SK-N-SH (cell line): ENCODE measurements around the gene CEP78. TPM values are rescaled to one million over a fixed set of nuclear protein-coding genes. Genes with fewer than 3 reads are reported as not detected.

ENCODE experiments used
- CTCF ChIA-PET: fragments of 300-600, 350-600 bp; formaldehyde crosslinking; extraction: SDS; loops from one replicate; lab custom pipeline; 2021; lab: Yijun Ruan, JAX
- POLR2A ChIA-PET: fragments of 350-600 bp; sonication (Branson Sonifier 250); formaldehyde crosslinking; extraction: SDS; loops from one replicate; lab custom pipeline; 2020; ENCODE audit warnings: antibody characterized with exemption, inconsistent platforms; lab: Yijun Ruan, JAX
- DNase-seq: peaks from one replicate; pipeline ENCODE4 v3.0.0; 2012
- H2AFZ ChIP-seq: fragments of 200-600 bp; sonication (generic); 2 replicates; pipeline ENCODE4 v1.8.1; 2016; ENCODE audit warnings: antibody characterized with exemption, mild to moderate bottlenecking, low read depth
- H3F3A ChIP-seq: fragments of 200-600 bp; sonication (generic); replicated peaks from 2 replicates; pipeline ENCODE3; 2016; ENCODE audit warnings: antibody characterized with exemption, mild to moderate bottlenecking; ENCODE audit not compliant: insufficient read depth
- H3K27ac ChIP-seq, 2 experiments: fragments of 200-500 bp in 1 of 2; fragments of 200-600 bp in 1 of 2; sonication (Bioruptor generic) in 1 of 2; sonication (generic), shearing (Covaris generic) in 1 of 2; 2 replicates each; pipeline versions ENCODE4 v1.5.1 to v1.6.1; 2014 to 2016; ENCODE audit warnings: low read depth in 2 of 2, inconsistent platforms in 1 of 2, low read length in 1 of 2, mild to moderate bottlenecking in 1 of 2, mixed read lengths in 1 of 2
- H3K27me3 ChIP-seq: fragments of 200-600 bp; sonication (generic), shearing (Covaris generic); 2 replicates; pipeline ENCODE4 v1.6.1; 2016; ENCODE audit warnings: mixed run types; ENCODE audit not compliant: insufficient read depth
- H3K36me3 ChIP-seq, 2 experiments: fragments of 200-500 bp in 1 of 2; fragments of 200-600 bp in 1 of 2; sonication (Bioruptor generic) in 1 of 2; sonication (generic) in 1 of 2; replicated peaks in 1 of 2; 2 replicates each; pipeline versions ENCODE3 to v1.5.1; 2014 to 2016; ENCODE audit warnings: low read length in 1 of 2, mild to moderate bottlenecking in 1 of 2; ENCODE audit not compliant: insufficient read depth in 2 of 2, control insufficient read depth in 1 of 2
- H3K4me1 ChIP-seq, 2 experiments: fragments of 200-500 bp in 1 of 2; fragments of 200-600 bp in 1 of 2; sonication (Bioruptor generic) in 1 of 2; sonication (generic), shearing (Covaris generic) in 1 of 2; 2 replicates each; pipeline versions ENCODE4 v1.5.1 to v1.6.1; 2014 to 2016; ENCODE audit warnings: low read depth in 1 of 2, low read length in 1 of 2, mixed run types in 1 of 2; ENCODE audit not compliant: insufficient read depth in 2 of 2, control insufficient read depth in 1 of 2
- H3K4me2 ChIP-seq: fragments of 200-600 bp; sonication (generic), shearing (Covaris generic); 2 replicates; pipeline ENCODE4 v1.6.1; 2017; ENCODE audit warnings: mixed run types
- H3K4me3 ChIP-seq, 2 experiments: fragments of 200-500 bp in 1 of 2; fragments of 200-600 bp in 1 of 2; sonication (Bioruptor generic) in 1 of 2; sonication (generic), shearing (Covaris generic) in 1 of 2; 2 replicates each; pipeline versions ENCODE4 v1.5.1 to v1.8.1; 2014 to 2016; ENCODE audit warnings: low read depth in 2 of 2, inconsistent platforms in 1 of 2, low read length in 1 of 2, mild to moderate bottlenecking in 1 of 2, mixed read lengths in 1 of 2, moderate library complexity in 1 of 2
- H3K79me2 ChIP-seq: fragments of 200-600 bp; sonication (generic); 2 replicates; pipeline ENCODE4 v1.8.1; 2017; ENCODE audit warnings: mild to moderate bottlenecking; ENCODE audit not compliant: insufficient read depth
- H3K9ac ChIP-seq: fragments of 200-600 bp; sonication (generic); 2 replicates; pipeline ENCODE4 v1.6.1; 2017; ENCODE audit warnings: mixed run types
- H3K9me2 ChIP-seq: fragments of 200-600 bp; sonication (generic); 2 replicates; pipeline ENCODE4 v1.6.1; 2017; ENCODE audit warnings: mixed run types
- H3K9me3 ChIP-seq: fragments of 200-600 bp; sonication (generic); 2 replicates; pipeline ENCODE4 v1.6.1; 2017; ENCODE audit warnings: mixed run types, mild to moderate bottlenecking, moderate library complexity
- H4K20me1 ChIP-seq: fragments of 200-600 bp; sonication (generic); 2 replicates; pipeline ENCODE4 v1.6.1; 2017; ENCODE audit warnings: mild to moderate bottlenecking, mixed run types; ENCODE audit not compliant: insufficient read depth
- ELF1 ChIP-seq: IDR thresholded peaks from 2 replicates; pipeline ENCODE4 v1.4.0; 2012
- EZH2phosphoT487 ChIP-seq: fragments of 200-600 bp; sonication (generic); IDR thresholded peaks from 2 replicates; pipeline ENCODE4 v1.6.1; 2017; ENCODE audit warnings: low read depth, mixed run types, mild to moderate bottlenecking, antibody characterized with exemption, moderate library complexity, borderline replicate concordance
- FOXJ3 ChIP-seq: sonication (generic); formaldehyde crosslinking; IDR thresholded peaks from 2 replicates; pipeline ENCODE4 v1.5.1; 2020; ENCODE audit warnings: mild to moderate bottlenecking, missing genetic modification reagents
- GABPA ChIP-seq: IDR thresholded peaks from 2 replicates; pipeline ENCODE4 v1.4.0; 2012; ENCODE audit warnings: low read depth, mild to moderate bottlenecking
- POLR2AphosphoS5 ChIP-seq: IDR thresholded peaks from 2 replicates; pipeline ENCODE4 v1.6.1; 2012; ENCODE audit warnings: low read depth, low read length
- SIN3A ChIP-seq: IDR thresholded peaks from 2 replicates; pipeline ENCODE4 v1.6.1; 2012; ENCODE audit warnings: low read depth, mild to moderate bottlenecking, low read length, moderate library complexity, borderline replicate concordance
- ZBTB33 ChIP-seq: IDR thresholded peaks from 2 replicates; pipeline ENCODE4 v1.4.0; 2012; ENCODE audit warnings: low read depth, borderline replicate concordance
- WGBS: methylation state at CpG from one replicate; pipeline ENCODE4 v1.1.6; 2017; ENCODE audit warnings: low lambda C conversion rate; 5-methylcytosine and 5-hydroxymethylcytosine counted together
- polyA plus RNA-seq, 3 experiments: library from polyadenylated mRNA; depleted of rRNA; stranded (reverse); fragments of >200 nt; gene quantifications; 2 replicates each; pipeline ENCODE4 v1.2.3, GENCODE V29; 2012
- TF ChIP-seq, protein P1 (sequence below): IDR thresholded peaks from 2 replicates; pipeline ENCODE4; 2012

CEP78 gene
- polyA plus RNA-seq, 1 of the 3 experiments (the other 2 are of a cell fraction) = 6.2 TPM

- TF ChIP-seq ZBTB33 (0 out of 2 replicates have a peak, but pooled peaks have one; percentile 48), ELF1 (no peak)
Observed at GRCh38 chr9:78296893-78297671, 61.2 kb downstream of the CEP78 start, which contains the start of gene PSAT1 (continued).

- peaks cover 15 to 17% of the 10 kb centered on the region in 2 experiments for H3K36me3 ChIP-seq
- H3K4me1 ChIP-seq = peaks cover 4 to 14% of the 10 kb centered on the region in 2 experiments; a peak in 2 of 4 replicates
- no peak for TF ChIP-seq POLR2AphosphoS5
- TF ChIP-seq GABPA = no peak
- TF ChIP-seq FOXJ3 = no peak
- TF ChIP-seq, protein P1, sequence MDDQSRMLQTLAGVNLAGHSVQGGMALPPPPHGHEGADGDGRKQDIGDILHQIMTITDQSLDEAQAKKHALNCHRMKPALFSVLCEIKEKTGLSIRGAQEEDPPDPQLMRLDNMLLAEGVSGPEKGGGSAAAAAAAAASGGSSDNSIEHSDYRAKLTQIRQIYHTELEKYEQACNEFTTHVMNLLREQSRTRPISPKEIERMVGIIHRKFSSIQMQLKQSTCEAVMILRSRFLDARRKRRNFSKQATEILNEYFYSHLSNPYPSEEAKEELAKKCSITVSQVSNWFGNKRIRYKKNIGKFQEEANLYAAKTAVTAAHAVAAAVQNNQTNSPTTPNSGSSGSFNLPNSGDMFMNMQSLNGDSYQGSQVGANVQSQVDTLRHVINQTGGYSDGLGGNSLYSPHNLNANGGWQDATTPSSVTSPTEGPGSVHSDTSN = peak; percentile 29; the same call in 1 of the 2 replicates
- no peak for TF ChIP-seq EZH2phosphoT487
- TF ChIP-seq SIN3A = 0 out of 2 replicates have a peak, but pooled peaks have one; percentile 32
- H3K27me3 ChIP-seq = no peaks in the 10 kb centered on the region
- H3K9me2 ChIP-seq = no peaks in the 10 kb centered on the region
- H3K9me3 ChIP-seq = no peaks in the 10 kb centered on the region
- ChIA-PET POLR2A (interaction anchor here (1.3 to 3.1 kb wide), 10 partner anchors 10 to 400 kb away, joined by 3 to 23 read pairs (median 6); partner anchors contain the start of gene CEP78), CTCF (interaction anchor here (0.7 to 3.5 kb wide), 10 partner anchors 10 to 74 kb away, joined by 3 to 9 read pairs (median 3); no protein-coding TSS in a partner anchor)
- WGBS = 5% methylated on average over 9 of the region's 10 CpGs
- peaks cover 5% of the 10 kb centered on the region for H3K79me2 ChIP-seq
- H3K4me3 ChIP-seq = peak overlapping the region; percentile 92 to 93
- H3K9ac ChIP-seq = peak overlapping the region; percentile 70; the same call in 1 of the 2 replicates
- H3K4me2 ChIP-seq = peak overlapping the region; percentile 87
- peak overlapping the region; percentile 40 to 91; a peak in 3 of 4 replicates for H3K27ac ChIP-seq
- DNase-seq = no peak
- no peaks in the 10 kb centered on the region for H3F3A ChIP-seq
- peak overlapping the region; percentile 85 for H2AFZ ChIP-seq
- no peaks in the 10 kb centered on the region for H4K20me1 ChIP-seq
Observed at GRCh38 chr9:78297672-78297961, 61.7 kb downstream of the CEP78 start.
